Measurements from ENCODE around the gene ZC3H4. TPM values are rescaled to one million over a fixed set of nuclear protein-coding genes. Genes with fewer than 3 reads are reported as not detected.
A peak's percentile ranks its signal among the peaks of the same experiment; 100 is the strongest.

The ZC3H4 gene
- total RNA-seq, 4 donors from 2014 or later, result 16.4 to 26.2 (median 20.1) TPM

- Histone ChIP-seq H3K9me3 (no peaks in the 10 kb centered on the region), H3K27me3 (peaks cover 29 to 95% (median 41%) of the 10 kb centered on the region in 4 donors), H3K4me3 (no peak overlapping the region), H3K4me1 (peaks cover 23 to 42% (median 25%) of the 10 kb centered on the region in 3 donors), H3K27ac (no peak overlapping the region), H3K36me3 (no peaks in the 10 kb centered on the region)
- no peak for DNase-seq
- TF ChIP-seq CTCF (IDR thresholded peaks at IDR 0.05), result no peak
- no peak for TF ChIP-seq POLR2A (IDR thresholded peaks at IDR 0.05)
- intact Hi-C loops (cut with DNase I), result no loop called here
- WGBS, 2 donors, result 33 to 40% methylated on average over 1 to 5 of the region's 7 CpGs
Observed at GRCh38 chr19:47023448-47023794, 90.2 kb downstream of the ZC3H4 start.

GRCh38 chr19:47022541-47023447 lies 90.8 kb downstream of the ZC3H4 start:
- H3K27me3 ChIP-seq, result peaks cover 29 to 89% (median 38%) of the 10 kb centered on the region in 4 donors
- H3K9me3 ChIP-seq, result no peaks in the 10 kb centered on the region
- H3K4me1 ChIP-seq, result peaks cover 23 to 42% (median 25%) of the 10 kb centered on the region in 3 donors
- no peak overlapping the region for H3K27ac ChIP-seq
- intact Hi-C loops (cut with DNase I), result no loop called here
- 4 to 7% methylated on average over 21 to 26 of the region's 33 CpGs for WGBS, 2 donors
- H3K4me3 ChIP-seq, result no peak overlapping the region
- TF ChIP-seq CTCF (IDR thresholded peaks at IDR 0.05) (no peak), POLR2A (IDR thresholded peaks at IDR 0.05) (no peak)
- no peaks in the 10 kb centered on the region for H3K36me3 ChIP-seq
- DNase-seq, result no peak

- Histone ChIP-seq H3K27ac (no peak overlapping the region), H3K27me3 (peaks cover 29 to 84% (median 37%) of the 10 kb centered on the region in 4 donors), H3K9me3 (no peaks in the 10 kb centered on the region), H3K4me1 (peaks cover 23 to 42% (median 25%) of the 10 kb centered on the region in 3 donors), H3K4me3 (no peak overlapping the region), H3K36me3 (no peaks in the 10 kb centered on the region)
- DNase-seq, result no peak
- 23 to 36% methylated on average over 14 of the region's 14 CpGs for WGBS, 2 donors
- intact Hi-C loops (cut with DNase I), result no loop called here
- TF ChIP-seq POLR2A (IDR thresholded peaks at IDR 0.05) (no peak), CTCF (IDR thresholded peaks at IDR 0.05) (no peak)
Observed at GRCh38 chr19:47022140-47022536, 91.4 kb downstream of the ZC3H4 start.

- peak overlapping the region in 2 of 4 donors; percentile 37 to 57 for H3K4me3 ChIP-seq
Observed at GRCh38 chr19:47021536-47022139, 91.9 kb downstream of the ZC3H4 start.

More at GRCh38 chr19:47021536-47022139, 91.9 kb downstream of the ZC3H4 start:
- no peak for DNase-seq
- Histone ChIP-seq H3K36me3 (no peaks in the 10 kb centered on the region), H3K4me1 (peaks cover 23 to 42% (median 25%) of the 10 kb centered on the region in 3 donors), H3K27ac (no peak overlapping the region), H3K27me3 (peaks cover 29 to 79% (median 37%) of the 10 kb centered on the region in 4 donors), H3K9me3 (no peaks in the 10 kb centered on the region)
- WGBS, 2 donors, result 0 to 9% methylated on average over 3 to 4 of the region's 50 CpGs
- TF ChIP-seq CTCF (IDR thresholded peaks at IDR 0.05) (no peak), POLR2A (IDR thresholded peaks at IDR 0.05) (no peak)
- intact Hi-C loops (cut with DNase I), result no loop called here
